22Rv1 (cell line): ENCODE measurements around the gene TMPO.
A peak's percentile ranks its signal among the peaks of the same experiment; 100 is the strongest.
"Not testable (repeated sequence)": the region's sequence is repeated elsewhere in the genome, so short reads cannot be mapped to it uniquely, and the experiment has no call there.

Experiments used
- H3K27ac ChIP-seq: fragments of 450-650 bp; 2 replicates; pipeline ENCODE4 v1.5.1; 2017
- CTCF ChIP-seq: fragments of 450-650 bp; IDR thresholded peaks from 2 replicates; pipeline ENCODE4 v1.5.1; 2017; ENCODE audit warnings: mild to moderate bottlenecking
- ZFX ChIP-seq: fragments of 450-650 bp; IDR thresholded peaks from 2 replicates; pipeline ENCODE4 v1.6.1; 2017; ENCODE audit warnings: antibody characterized with exemption, borderline replicate concordance

The TMPO gene

GRCh38 chr12:98538031-98538430 lies 22.6 kb downstream of the TMPO start:
- TF ChIP-seq CTCF: no peak
- TF ChIP-seq ZFX: no peak
- peak overlapping the region; percentile 29; the same call in 1 of the 2 replicates for H3K27ac ChIP-seq

GRCh38 chr12:98543701-98544100 lies 28.3 kb downstream of the TMPO start:
- TF ChIP-seq CTCF (no peak), ZFX (no peak)
- no peak overlapping the region for H3K27ac ChIP-seq

GRCh38 chr12:98544751-98545150 lies 29.4 kb downstream of the TMPO start:
- TF ChIP-seq CTCF: no peak
- TF ChIP-seq ZFX: no peak
- 0 out of 2 replicates have a peak overlapping the region, but pooled peaks have one; percentile 5 for H3K27ac ChIP-seq

- H3K27ac ChIP-seq: no peak overlapping the region
- TF ChIP-seq CTCF (no peak), ZFX (no peak)
Observed at GRCh38 chr12:98549371-98550110, 34.2 kb downstream of the TMPO start.

GRCh38 chr12:98551787-98552186 lies 36.4 kb downstream of the TMPO start:
- H3K27ac ChIP-seq: no peak overlapping the region
- TF ChIP-seq CTCF (no peak), ZFX (no peak)

GRCh38 chr12:98558097-98558496 lies 42.7 kb downstream of the TMPO start:
- not testable (repeated sequence) for H3K27ac ChIP-seq

- TF ChIP-seq CTCF: no peak
- no peak for TF ChIP-seq ZFX
- H3K27ac ChIP-seq: no peak overlapping the region
Observed at GRCh38 chr12:98559666-98560065, 44.3 kb downstream of the TMPO start.

- H3K27ac ChIP-seq: no peak overlapping the region
- TF ChIP-seq CTCF (no peak), ZFX (no peak)
Observed at GRCh38 chr12:98561846-98562245, 46.5 kb downstream of the TMPO start.
